Measurements from ENCODE around the gene PRICKLE1. TPM values are rescaled to one million over a fixed set of nuclear protein-coding genes. Genes with fewer than 3 reads are reported as not detected.

PRICKLE1 gene
- total RNA-seq, 2 donors from 2014 or later = 3.6 to 4.7 TPM

DNA sequence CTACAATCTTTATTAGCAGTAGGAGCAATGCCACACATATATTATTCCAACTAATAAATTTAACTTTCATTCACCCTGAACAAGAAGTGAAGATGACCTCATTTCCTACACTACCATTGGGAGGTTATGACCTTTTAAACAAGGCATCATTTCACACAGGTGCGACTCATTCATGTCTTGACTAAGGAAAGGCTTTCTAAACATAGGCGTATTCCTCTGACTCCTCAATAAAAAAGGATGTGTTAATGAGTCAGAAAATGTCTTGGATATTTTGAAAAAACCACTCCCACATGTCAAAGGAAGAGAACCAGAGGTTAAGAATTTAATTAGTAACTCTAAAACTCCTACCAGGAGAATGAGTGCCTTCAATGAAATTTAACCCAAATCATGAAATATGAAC is 115.2 kb downstream of the PRICKLE1 start:
- Histone ChIP-seq H3K36me3 (replicated peaks in 1 of 2; ENCODE audit: insufficient read depth in 1 of 2, low read depth in 2 of 2) (no peaks in the 10 kb centered on the region), H3K4me1 (peaks cover 3% of the 10 kb centered on the region), H3K9me3 (no peaks in the 10 kb centered on the region), H3K27me3 (no peaks in the 10 kb centered on the region), H3K4me3 (no peak overlapping the region), H3K27ac (no peak overlapping the region)
- intact Hi-C loops (cut with DNase I) = no loop called here
- TF ChIP-seq POLR2A (IDR thresholded peaks at IDR 0.05) = no peak
- TF ChIP-seq, protein P1, sequence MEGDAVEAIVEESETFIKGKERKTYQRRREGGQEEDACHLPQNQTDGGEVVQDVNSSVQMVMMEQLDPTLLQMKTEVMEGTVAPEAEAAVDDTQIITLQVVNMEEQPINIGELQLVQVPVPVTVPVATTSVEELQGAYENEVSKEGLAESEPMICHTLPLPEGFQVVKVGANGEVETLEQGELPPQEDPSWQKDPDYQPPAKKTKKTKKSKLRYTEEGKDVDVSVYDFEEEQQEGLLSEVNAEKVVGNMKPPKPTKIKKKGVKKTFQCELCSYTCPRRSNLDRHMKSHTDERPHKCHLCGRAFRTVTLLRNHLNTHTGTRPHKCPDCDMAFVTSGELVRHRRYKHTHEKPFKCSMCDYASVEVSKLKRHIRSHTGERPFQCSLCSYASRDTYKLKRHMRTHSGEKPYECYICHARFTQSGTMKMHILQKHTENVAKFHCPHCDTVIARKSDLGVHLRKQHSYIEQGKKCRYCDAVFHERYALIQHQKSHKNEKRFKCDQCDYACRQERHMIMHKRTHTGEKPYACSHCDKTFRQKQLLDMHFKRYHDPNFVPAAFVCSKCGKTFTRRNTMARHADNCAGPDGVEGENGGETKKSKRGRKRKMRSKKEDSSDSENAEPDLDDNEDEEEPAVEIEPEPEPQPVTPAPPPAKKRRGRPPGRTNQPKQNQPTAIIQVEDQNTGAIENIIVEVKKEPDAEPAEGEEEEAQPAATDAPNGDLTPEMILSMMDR (IDR thresholded peaks at IDR 0.05) = no peak
- ATAC-seq (no peak), DNase-seq (no peak)
- whole genome bisulfite sequencing, 2 donors = 79 to 91% methylated on average over 2 of the region's 2 CpGs

DNA sequence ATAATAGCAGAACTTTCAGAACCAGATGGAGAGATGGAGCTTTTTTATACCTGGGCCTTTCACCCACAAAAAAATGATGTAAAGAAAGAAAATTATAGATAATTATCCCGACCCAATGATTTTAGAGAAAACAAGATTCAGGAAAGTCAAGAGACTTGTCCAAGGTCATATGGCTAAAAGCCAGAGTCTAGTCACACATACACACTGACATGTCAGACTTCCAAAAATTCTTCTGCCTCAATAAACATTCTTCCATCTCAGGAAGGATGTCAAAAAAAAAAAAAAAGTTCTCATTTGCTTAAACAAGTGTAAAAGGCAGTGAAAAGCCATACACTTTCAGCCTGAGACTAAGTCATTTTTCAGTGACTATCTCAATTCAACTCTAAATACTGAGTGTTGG is 116.0 kb downstream of the PRICKLE1 start:
- intact Hi-C loops (cut with DNase I) = no loop called here
- Histone ChIP-seq H3K36me3 (replicated peaks in 1 of 2; ENCODE audit: insufficient read depth in 1 of 2, low read depth in 2 of 2) (peaks cover 0 to 4% of the 10 kb centered on the region in 2 donors), H3K27ac (no peak overlapping the region), H3K4me1 (peaks cover 3% of the 10 kb centered on the region), H3K27me3 (no peaks in the 10 kb centered on the region), H3K9me3 (no peaks in the 10 kb centered on the region), H3K4me3 (no peak overlapping the region)
- 0 to 20% methylated on average over 1 of the region's 1 CpG for WGBS, 2 donors
- no peak for TF ChIP-seq POLR2A (IDR thresholded peaks at IDR 0.05)
- TF ChIP-seq, protein P1 (IDR thresholded peaks at IDR 0.05) = no peak
- DNase-seq (no peak), ATAC-seq (no peak)

DNA sequence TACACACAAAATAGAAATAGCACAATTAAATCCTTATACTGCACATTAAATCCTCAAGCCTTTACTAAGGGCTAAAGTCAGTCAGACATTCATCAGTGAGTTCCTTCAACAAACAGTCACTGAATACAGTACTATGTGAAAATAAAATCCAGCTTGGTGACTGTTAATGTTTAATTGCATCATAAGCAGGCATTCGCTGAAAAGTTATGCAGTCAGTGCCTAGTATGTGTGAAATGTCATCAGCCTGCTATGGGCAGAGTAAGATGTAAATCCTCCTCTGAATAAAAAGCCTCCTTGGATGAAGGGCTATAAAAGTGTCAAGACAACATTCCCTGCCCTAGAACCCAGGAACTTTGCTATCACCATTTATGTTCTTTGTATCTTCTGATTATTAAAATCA is 116.4 kb downstream of the PRICKLE1 start:
- TF ChIP-seq, protein P1 (IDR thresholded peaks at IDR 0.05) = no peak
- TF ChIP-seq POLR2A (IDR thresholded peaks at IDR 0.05) = no peak
- H3K27ac ChIP-seq = no peak overlapping the region
- ATAC-seq (no peak), DNase-seq (no peak)
- H3K4me3 ChIP-seq = no peak overlapping the region
- intact Hi-C loops (cut with DNase I) = no loop called here
- no peaks in the 10 kb centered on the region for H3K27me3 ChIP-seq
- peaks cover 0 to 4% of the 10 kb centered on the region in 2 donors for H3K36me3 ChIP-seq (replicated peaks in 1 of 2; ENCODE audit: insufficient read depth in 1 of 2, low read depth in 2 of 2)
- no peaks in the 10 kb centered on the region for H3K9me3 ChIP-seq
- peaks cover 3% of the 10 kb centered on the region for H3K4me1 ChIP-seq
- WGBS, 2 donors = 17 to 48% methylated on average over 1 of the region's 1 CpG

DNA sequence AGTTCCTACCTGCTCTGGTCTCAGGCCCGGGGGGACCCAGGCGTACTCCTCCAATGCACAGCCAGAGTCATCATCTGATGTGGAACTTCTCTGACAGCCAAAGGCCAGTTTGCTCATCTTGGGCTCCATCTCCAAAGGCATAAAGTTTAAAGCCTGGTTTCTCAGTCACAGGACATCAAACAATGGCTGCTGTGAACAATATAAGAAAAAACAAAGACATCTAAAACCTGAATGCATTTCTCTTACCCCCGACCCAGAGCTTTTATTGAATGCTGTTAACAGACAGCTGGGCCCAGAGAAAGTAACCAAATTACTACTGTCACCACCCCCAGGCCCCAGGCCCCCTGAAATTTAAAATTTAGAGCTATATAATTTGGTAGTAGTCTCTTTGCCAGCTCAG is 117.2 kb downstream of the PRICKLE1 start:
- H3K27ac ChIP-seq = no peak overlapping the region
- H3K36me3 ChIP-seq (replicated peaks in 1 of 2; ENCODE audit: insufficient read depth in 1 of 2, low read depth in 2 of 2) = peaks cover 0 to 4% of the 10 kb centered on the region in 2 donors
- WGBS, 2 donors = 82 to 91% methylated on average over 3 of the region's 3 CpGs
- DNase-seq (no peak), ATAC-seq (no peak)
- H3K4me1 ChIP-seq = peaks cover 3% of the 10 kb centered on the region
- H3K4me3 ChIP-seq = no peak overlapping the region
- no peak for TF ChIP-seq POLR2A (IDR thresholded peaks at IDR 0.05)
- TF ChIP-seq, protein P1 (IDR thresholded peaks at IDR 0.05) = no peak
- no peaks in the 10 kb centered on the region for H3K27me3 ChIP-seq
- intact Hi-C loops (cut with DNase I) = no loop called here
- H3K9me3 ChIP-seq = no peaks in the 10 kb centered on the region

DNA sequence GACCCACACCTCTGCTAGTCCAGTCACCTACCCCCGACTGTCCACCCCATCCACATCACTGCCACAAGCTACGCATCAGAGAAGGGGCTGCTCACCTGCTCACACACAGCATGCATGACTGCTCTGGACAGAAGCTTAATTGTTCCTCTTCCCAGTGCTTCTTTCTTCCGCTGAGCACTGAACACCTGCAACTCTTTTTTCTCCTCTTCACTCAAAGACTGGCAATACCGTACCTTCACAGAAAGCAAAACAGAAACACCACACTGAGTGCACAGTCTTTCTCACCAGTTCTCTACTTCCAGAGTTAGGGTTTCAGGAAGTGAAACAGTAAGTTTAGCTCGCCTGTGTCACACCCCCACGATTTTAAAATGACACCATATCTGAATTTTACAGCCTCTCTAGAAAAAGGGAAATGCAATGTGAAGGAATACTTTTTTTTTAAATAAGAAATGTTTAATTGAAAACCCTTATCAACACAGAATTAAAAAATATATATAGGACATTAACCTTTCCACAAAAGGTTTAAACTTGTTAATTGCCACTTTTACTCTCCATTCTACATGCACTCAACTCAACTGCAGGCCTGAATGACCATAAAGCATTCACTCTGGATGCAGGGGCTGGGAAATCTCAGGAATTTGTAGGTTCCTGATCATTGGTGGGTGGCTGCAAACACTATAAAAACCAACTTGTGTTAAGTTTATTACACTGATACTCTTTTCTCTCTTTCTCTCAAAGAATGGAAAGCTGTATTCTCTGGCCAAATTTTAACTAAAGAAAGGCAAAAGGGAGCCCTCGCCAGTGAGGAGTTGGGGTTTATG is 120.0 kb downstream of the PRICKLE1 start:
- no peak for DNase-seq
- H3K9me3 ChIP-seq = no peaks in the 10 kb centered on the region
- no peak overlapping the region for H3K27ac ChIP-seq
- TF ChIP-seq, protein P1 (IDR thresholded peaks at IDR 0.05) = no peak
- no peak for TF ChIP-seq POLR2A (IDR thresholded peaks at IDR 0.05)
- H3K4me1 ChIP-seq = peaks cover 3% of the 10 kb centered on the region
- intact Hi-C loops (cut with DNase I) = no loop called here
- no peak overlapping the region for H3K4me3 ChIP-seq
- 74 to 82% methylated on average over 7 of the region's 7 CpGs for WGBS, 2 donors
- H3K27me3 ChIP-seq = no peaks in the 10 kb centered on the region
- ATAC-seq = no peak
- peaks cover 0 to 8% of the 10 kb centered on the region in 2 donors for H3K36me3 ChIP-seq (replicated peaks in 1 of 2; ENCODE audit: insufficient read depth in 1 of 2, low read depth in 2 of 2)

Data from body of pancreas (tissue), 4 donors.